ENCODE measurements around the gene ATF7IP2. TPM values are rescaled to one million over a fixed set of nuclear protein-coding genes. Genes with fewer than 3 reads are reported as not detected.

ATF7IP2 gene
- polyA plus RNA-seq, 1 donor (not counting 4 experiments of a cell fraction or from before 2014, with no cell fraction given): 9.8 TPM

DNA sequence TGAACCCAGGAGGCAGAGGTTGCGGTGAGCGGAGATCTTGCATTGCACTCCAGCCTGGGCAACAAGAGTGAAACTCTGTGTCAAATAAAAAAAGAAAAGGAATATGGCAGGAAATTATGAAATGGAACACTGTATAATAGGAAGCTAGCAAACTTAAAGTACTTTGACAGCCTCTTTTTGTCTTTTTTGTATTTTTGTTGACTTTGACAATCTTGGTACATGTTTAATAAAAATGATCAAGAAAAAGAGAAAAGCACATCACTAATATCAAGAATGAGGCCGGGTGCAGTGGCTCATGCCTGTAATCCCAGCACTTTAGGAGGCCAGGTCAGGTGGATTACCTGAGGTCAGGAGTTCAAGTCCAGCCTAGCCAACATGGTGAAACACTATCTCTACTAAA, 5.5 kb downstream of the ATF7IP2 start:
- no peak overlapping the region for H2AFZ ChIP-seq (ENCODE audit: control insufficient read depth, low read length)
- no peaks in the 10 kb centered on the region for H3K9me3 ChIP-seq (ENCODE audit: control insufficient read depth, low read depth, low read length)
- TF ChIP-seq CTCF (optimal IDR thresholded peaks at IDR 0.05 in 1 of 3, IDR thresholded peaks at IDR 0.05 in 1 of 3, conservative IDR thresholded peaks at IDR 0.05 in 1 of 3; ENCODE audit: extremely low read depth in 1 of 3, insufficient read depth in 2 of 3, low read length in 3 of 3) (no peak), EZH2 (IDR thresholded peaks at IDR 0.05; ENCODE audit: low read length) (no peak)
- no peak overlapping the region for H3K9ac ChIP-seq (ENCODE audit: control insufficient read depth, extremely low read depth, insufficient read depth, low read length)
- FAIRE-seq: no peak
- H3K4me3 ChIP-seq (ENCODE audit: control insufficient read depth in 2 of 3, extremely low read depth in 1 of 3, insufficient read depth in 2 of 3, low read depth in 1 of 3, low read length in 3 of 3): no peak overlapping the region
- H4K20me1 ChIP-seq (ENCODE audit: control insufficient read depth, extremely low read depth, insufficient read depth, low read length): no peaks in the 10 kb centered on the region
- no peak for DNase-seq (ENCODE audit: low read depth, low spot score)
- peaks cover 3% of the 10 kb centered on the region for H3K4me1 ChIP-seq (ENCODE audit: control insufficient read depth, extremely low read depth, insufficient read depth, low read length)
- no peaks in the 10 kb centered on the region for H3K36me3 ChIP-seq (ENCODE audit: control insufficient read depth in 2 of 2, extremely low read depth in 1 of 2, insufficient read depth in 2 of 2, low read length in 2 of 2)
- H3K79me2 ChIP-seq (ENCODE audit: control insufficient read depth, insufficient read depth, low read length): peaks cover 3% of the 10 kb centered on the region
- H3K4me2 ChIP-seq (ENCODE audit: control insufficient read depth, extremely low read depth, insufficient read depth, low read depth, low read length): no peak overlapping the region
- H3K27ac ChIP-seq (ENCODE audit: control insufficient read depth, insufficient read depth, low read length): no peak overlapping the region
- H3K9me1 ChIP-seq (ENCODE audit: control insufficient read depth, extremely low read depth, insufficient read depth, low read length): no peaks in the 10 kb centered on the region
- dilution Hi-C loops (cut with MboI; ENCODE audit: extremely low pct_ligation_motif_present, low sequenced_read_pairs): no loop called here
- H3K27me3 ChIP-seq (ENCODE audit: control insufficient read depth, extremely low read depth, insufficient read depth, low read length): no peaks in the 10 kb centered on the region

- Histone ChIP-seq H3K36me3 (ENCODE audit: control insufficient read depth in 2 of 2, extremely low read depth in 1 of 2, insufficient read depth in 2 of 2, low read length in 2 of 2) (peaks cover 0 to 2% of the 10 kb centered on the region in 2 experiments), H3K4me1 (ENCODE audit: control insufficient read depth, extremely low read depth, insufficient read depth, low read length) (no peaks in the 10 kb centered on the region), H3K9ac (ENCODE audit: control insufficient read depth, extremely low read depth, insufficient read depth, low read length) (no peak overlapping the region), H3K9me1 (ENCODE audit: control insufficient read depth, extremely low read depth, insufficient read depth, low read length) (no peaks in the 10 kb centered on the region), H3K4me2 (ENCODE audit: control insufficient read depth, extremely low read depth, insufficient read depth, low read depth, low read length) (no peak overlapping the region), H3K79me2 (ENCODE audit: control insufficient read depth, insufficient read depth, low read length) (no peaks in the 10 kb centered on the region), H2AFZ (ENCODE audit: control insufficient read depth, low read length) (no peak overlapping the region), H3K4me3 (ENCODE audit: control insufficient read depth in 2 of 3, extremely low read depth in 1 of 3, insufficient read depth in 2 of 3, low read depth in 1 of 3, low read length in 3 of 3) (no peak overlapping the region), H4K20me1 (ENCODE audit: control insufficient read depth, extremely low read depth, insufficient read depth, low read length) (no peaks in the 10 kb centered on the region), H3K27me3 (ENCODE audit: control insufficient read depth, extremely low read depth, insufficient read depth, low read length) (no peaks in the 10 kb centered on the region), H3K9me3 (ENCODE audit: control insufficient read depth, low read depth, low read length) (no peaks in the 10 kb centered on the region), H3K27ac (ENCODE audit: control insufficient read depth, insufficient read depth, low read length) (no peak overlapping the region)
- DNase-seq (ENCODE audit: low read depth, low spot score) (no peak), FAIRE-seq (no peak)
- TF ChIP-seq EZH2 (IDR thresholded peaks at IDR 0.05; ENCODE audit: low read length): no peak
- no peak for TF ChIP-seq CTCF (optimal IDR thresholded peaks at IDR 0.05 in 1 of 3, IDR thresholded peaks at IDR 0.05 in 1 of 3, conservative IDR thresholded peaks at IDR 0.05 in 1 of 3; ENCODE audit: extremely low read depth in 1 of 3, insufficient read depth in 2 of 3, low read length in 3 of 3)
- dilution Hi-C loops (cut with MboI; ENCODE audit: extremely low pct_ligation_motif_present, low sequenced_read_pairs): no loop called here
Observed at GRCh38 chr16:10402975-10403374, 17.1 kb downstream of the ATF7IP2 start.

Measured in keratinocyte (primary cell).